Measurements from ENCODE around the gene PLXNB3.
"Not testable (repeated sequence)": the region's sequence is repeated elsewhere in the genome, so short reads cannot be mapped to it uniquely, and the experiment has no call there.

Gene PLXNB3

GRCh38 chrX:153807976-153808375 lies 43.9 kb downstream of the PLXNB3 start:
- DNase-seq (ENCODE audit: low read depth), result no peak
- TF ChIP-seq CTCF (IDR thresholded peaks at IDR 0.05; ENCODE audit: control insufficient read depth, insufficient read depth, low read depth, low read length, missing control alignments), result no peak
- H3K4me3 ChIP-seq (ENCODE audit: control insufficient read depth, low read depth, low read length), result no peak overlapping the region

DNA sequence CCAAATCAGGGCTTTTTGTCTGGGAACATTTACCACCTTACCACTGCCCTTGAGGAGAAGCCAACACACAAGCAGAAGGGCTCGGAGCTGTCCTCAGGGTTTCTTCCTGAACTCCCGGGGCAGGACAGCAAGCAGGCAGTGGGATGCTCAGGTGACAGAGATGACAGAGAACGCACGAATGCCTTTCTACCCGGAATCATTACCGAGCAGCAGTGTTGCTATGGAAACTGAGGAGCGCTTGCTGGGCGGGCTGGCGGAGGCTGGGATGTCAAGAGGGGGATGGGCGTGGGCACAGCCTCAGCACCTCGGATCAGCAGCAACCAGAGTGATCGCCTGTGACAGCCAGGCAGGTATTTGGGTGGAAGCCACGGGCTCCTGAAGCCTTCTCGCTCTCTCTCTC lies 48.2 kb downstream of the PLXNB3 start:
- no peak for TF ChIP-seq CTCF (IDR thresholded peaks at IDR 0.05; ENCODE audit: control insufficient read depth, insufficient read depth, low read depth, low read length, missing control alignments)
- no peak overlapping the region for H3K4me3 ChIP-seq (ENCODE audit: control insufficient read depth, low read depth, low read length)
- no peak for DNase-seq (ENCODE audit: low read depth)

- no peak overlapping the region for H3K4me3 ChIP-seq (ENCODE audit: control insufficient read depth, low read depth, low read length)
- TF ChIP-seq CTCF (IDR thresholded peaks at IDR 0.05; ENCODE audit: control insufficient read depth, insufficient read depth, low read depth, low read length, missing control alignments), result no peak
- DNase-seq (ENCODE audit: low read depth), result no peak
Observed at GRCh38 chrX:153813161-153813560, 49.1 kb downstream of the PLXNB3 start.

GRCh38 chrX:153814591-153815315 lies 50.7 kb downstream of the PLXNB3 start:
- no peak overlapping the region for H3K4me3 ChIP-seq (ENCODE audit: control insufficient read depth, low read depth, low read length)
- no peak for TF ChIP-seq CTCF (IDR thresholded peaks at IDR 0.05; ENCODE audit: control insufficient read depth, insufficient read depth, low read depth, low read length, missing control alignments)
- no peak for DNase-seq (ENCODE audit: low read depth)

DNA sequence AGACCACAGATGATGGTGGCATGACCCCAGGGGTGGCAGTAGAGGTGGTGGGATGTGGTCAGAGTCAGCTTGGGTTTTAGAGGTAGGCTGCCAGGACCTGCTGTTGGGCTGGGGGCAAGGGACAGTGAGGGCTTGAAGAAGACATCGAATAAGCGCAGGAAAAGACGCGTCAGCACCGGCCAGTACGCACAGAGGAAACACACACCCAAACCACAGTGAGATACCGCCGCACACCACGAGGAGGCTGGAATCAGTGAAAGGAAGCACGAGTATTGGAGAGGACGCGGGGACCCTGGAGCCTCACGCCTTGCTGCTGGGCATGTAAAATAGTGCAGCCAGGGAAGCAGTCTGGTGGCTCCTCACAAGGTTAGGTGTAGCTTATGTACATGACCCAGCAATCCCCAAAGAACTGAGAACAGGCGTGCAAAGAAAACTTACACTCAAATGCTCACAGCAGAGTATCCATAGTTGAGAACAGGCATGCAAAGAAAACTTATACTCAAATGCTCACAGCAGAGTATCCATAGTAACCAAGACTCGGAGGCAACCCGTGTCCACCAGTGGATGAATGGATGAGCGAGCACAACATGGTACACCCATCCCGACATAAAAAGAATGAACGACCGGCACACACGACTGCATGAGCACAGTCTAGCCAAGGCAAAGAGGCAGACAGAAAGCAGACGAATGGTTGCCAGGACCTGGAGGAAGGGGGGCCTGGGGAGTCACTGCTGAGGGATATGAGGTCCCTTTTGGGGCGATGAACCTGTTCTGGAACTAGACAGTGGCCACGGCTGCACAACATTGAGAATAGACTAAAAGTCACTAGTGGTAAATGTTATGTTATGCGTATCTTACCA lies 53.0 kb downstream of the PLXNB3 start:
- TF ChIP-seq CTCF (IDR thresholded peaks at IDR 0.05; ENCODE audit: control insufficient read depth, insufficient read depth, low read depth, low read length, missing control alignments), result no peak
- no peak overlapping the region for H3K4me3 ChIP-seq (ENCODE audit: control insufficient read depth, low read depth, low read length)

DNA sequence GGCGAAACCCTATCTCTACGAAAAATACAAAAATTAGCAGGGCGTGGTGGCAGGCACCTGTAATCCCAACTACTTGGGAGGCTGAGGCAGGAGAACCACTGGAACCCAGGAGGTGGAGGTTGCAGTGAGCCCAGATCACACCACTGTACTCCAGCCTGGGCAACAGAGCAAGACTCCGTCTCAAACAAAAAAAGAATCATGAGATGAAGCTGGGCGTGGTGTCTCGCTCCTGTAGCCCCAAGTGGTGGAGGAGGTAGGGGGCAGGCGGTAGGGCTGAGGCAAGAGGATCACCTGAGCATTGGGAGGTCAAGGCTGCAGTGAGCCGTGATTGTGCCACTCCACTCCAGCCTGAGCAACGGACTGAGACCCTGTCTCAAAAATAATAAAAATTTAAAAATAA lies 54.0 kb downstream of the PLXNB3 start:
- DNase-seq (ENCODE audit: low read depth), result not testable (repeated sequence)

More for the DNA sequence above, 53.0 kb downstream of the PLXNB3 start:
- no peak for DNase-seq (ENCODE audit: low read depth)

More for the DNA sequence above, 54.0 kb downstream of the PLXNB3 start:
- not testable (repeated sequence) for H3K4me3 ChIP-seq (ENCODE audit: control insufficient read depth, low read depth, low read length)
